AG09319 (cell line): ENCODE data around the gene KIF13A.
A peak's percentile ranks its signal among the peaks of the same experiment; 100 is the strongest.

Experiments used
- DNase-seq: peaks from one replicate; pipeline ENCODE4 v3.0.0-alpha.2; 2010; ENCODE audit warnings: low read depth; ENCODE audit errors: extremely low read depth
- CTCF ChIP-seq: IDR thresholded peaks from 2 replicates; pipeline ENCODE4 v1.5.1; 2011; ENCODE audit warnings: low read depth, mild to moderate bottlenecking, inconsistent platforms, low read length, moderate library complexity

Gene KIF13A

GRCh38 chr6:17721671-17722070 lies 265.8 kb downstream of the KIF13A start:
- TF ChIP-seq CTCF, result no peak
- no peak for DNase-seq

- no peak for TF ChIP-seq CTCF
- DNase-seq, result no peak
Observed at GRCh38 chr6:17719323-17720041, 268.0 kb downstream of the KIF13A start.

- DNase-seq, result no peak
- no peak for TF ChIP-seq CTCF
Observed at GRCh38 chr6:17716221-17716620, 271.2 kb downstream of the KIF13A start.

- TF ChIP-seq CTCF, result no peak
- DNase-seq, result peak; percentile 59
Observed at GRCh38 chr6:17714879-17715851, 272.3 kb downstream of the KIF13A start.

GRCh38 chr6:17714177-17714576 lies 273.3 kb downstream of the KIF13A start:
- DNase-seq, result no peak
- no peak for TF ChIP-seq CTCF

GRCh38 chr6:17712576-17712975 lies 274.9 kb downstream of the KIF13A start:
- TF ChIP-seq CTCF, result no peak
- no peak for DNase-seq

- DNase-seq, result no peak
- no peak for TF ChIP-seq CTCF
Observed at GRCh38 chr6:17710331-17710730, 277.1 kb downstream of the KIF13A start.
